GM21423 (cell line): Measurements from ENCODE around the gene TRAF3.

Experiments
- ATAC-seq: cut with Tn5 transposase; IDR thresholded peaks from one replicate; pipeline ENCODE4 v1.9.1; 2021; ENCODE audit warnings: mild to moderate bottlenecking, moderate library complexity; ENCODE audit not compliant: unreplicated experiment

Gene TRAF3

GRCh38 chr14:102905116-102906108, 128.2 kb downstream of the TRAF3 start:
- no peak for ATAC-seq

- ATAC-seq, result no peak
Observed at GRCh38 chr14:102906616-102907302, 129.5 kb downstream of the TRAF3 start.

- ATAC-seq, result no peak
Observed at GRCh38 chr14:102907303-102907844, 130.1 kb downstream of the TRAF3 start.

- no peak for ATAC-seq
Observed at GRCh38 chr14:102907980-102908730, 130.9 kb downstream of the TRAF3 start.

- ATAC-seq, result no peak
Observed at GRCh38 chr14:102908766-102909455, 131.7 kb downstream of the TRAF3 start.

GRCh38 chr14:102909462-102909861, 132.2 kb downstream of the TRAF3 start:
- ATAC-seq, result no peak

GRCh38 chr14:102909911-102910310, 132.7 kb downstream of the TRAF3 start:
- no peak for ATAC-seq

GRCh38 chr14:102910442-102910841, 133.2 kb downstream of the TRAF3 start:
- no peak for ATAC-seq

GRCh38 chr14:102911541-102911951, 134.3 kb downstream of the TRAF3 start:
- no peak for ATAC-seq

- ATAC-seq, result no peak
Observed at GRCh38 chr14:102911991-102912761, 134.9 kb downstream of the TRAF3 start.

GRCh38 chr14:102913341-102914211, 136.3 kb downstream of the TRAF3 start:
- no peak for ATAC-seq

- no peak for ATAC-seq
Observed at GRCh38 chr14:102914474-102915291, 137.4 kb downstream of the TRAF3 start.

GRCh38 chr14:102915292-102916110, 138.3 kb downstream of the TRAF3 start:
- ATAC-seq, result no peak

- ATAC-seq, result no peak
Observed at GRCh38 chr14:102916347-102917055, 139.3 kb downstream of the TRAF3 start.

GRCh38 chr14:102917056-102917385, 139.8 kb downstream of the TRAF3 start:
- no peak for ATAC-seq

- ATAC-seq, result no peak
Observed at GRCh38 chr14:102917469-102918211, 140.4 kb downstream of the TRAF3 start.
